ENCODE data around the gene MCF2L.
"Not testable (repeated sequence)": the region's sequence is repeated elsewhere in the genome, so short reads cannot be mapped to it uniquely, and the experiment has no call there.

MCF2L gene

DNA sequence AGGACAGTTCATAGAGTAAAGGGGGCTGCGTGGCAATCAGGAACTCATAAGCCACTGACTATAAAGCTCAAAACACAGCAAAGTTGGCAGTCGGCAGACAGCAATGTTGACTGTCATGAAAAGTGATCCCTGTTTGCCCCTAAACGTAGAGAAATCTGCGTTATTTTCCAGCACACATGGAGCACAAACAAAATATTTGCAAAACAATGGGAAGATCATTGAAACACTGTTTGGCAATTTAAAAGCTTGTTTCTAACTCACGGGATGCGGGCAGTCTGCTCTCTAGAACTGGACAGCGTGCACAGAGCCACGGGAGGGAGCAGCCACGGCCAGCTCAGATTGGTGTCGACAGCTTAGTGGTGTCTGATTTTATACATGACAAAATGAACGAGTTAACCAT, 130.1 kb downstream of the MCF2L start:
- DNase-seq: no peak

- peak; percentile 40 for DNase-seq
Observed at GRCh38 chr13:113102302-113102701, 133.3 kb downstream of the MCF2L start.

GRCh38 chr13:113102727-113103126, 133.7 kb downstream of the MCF2L start:
- DNase-seq: no peak

DNA sequence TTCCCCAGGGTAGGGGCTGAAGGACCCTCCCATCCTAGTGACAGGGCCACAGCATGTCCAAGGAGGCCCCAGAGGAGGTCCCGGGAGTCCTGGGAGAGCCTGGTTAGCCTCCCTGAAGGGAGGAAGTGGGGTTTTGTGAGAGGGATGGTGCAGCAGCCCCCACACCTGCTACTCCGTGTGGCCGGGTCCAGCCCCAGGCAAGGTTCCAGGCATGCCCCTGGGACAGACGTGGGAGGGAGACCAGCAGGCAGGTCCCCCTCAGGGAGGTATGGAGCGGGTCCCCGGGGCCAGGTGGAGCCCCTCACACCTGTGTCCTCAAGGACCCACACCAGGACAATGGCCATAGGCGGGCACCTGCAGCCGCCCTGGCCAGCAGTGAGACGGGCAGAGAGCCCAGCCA, 134.6 kb downstream of the MCF2L start:
- no peak for DNase-seq

- peak; percentile 21 for DNase-seq
Observed at GRCh38 chr13:113105032-113105920, 136.3 kb downstream of the MCF2L start, which contains the start of gene F7. TSS of gene F7 (plus strand) at chr13:113105791. CDS start at chr13:113105842, 51 bp downstream.

DNA sequence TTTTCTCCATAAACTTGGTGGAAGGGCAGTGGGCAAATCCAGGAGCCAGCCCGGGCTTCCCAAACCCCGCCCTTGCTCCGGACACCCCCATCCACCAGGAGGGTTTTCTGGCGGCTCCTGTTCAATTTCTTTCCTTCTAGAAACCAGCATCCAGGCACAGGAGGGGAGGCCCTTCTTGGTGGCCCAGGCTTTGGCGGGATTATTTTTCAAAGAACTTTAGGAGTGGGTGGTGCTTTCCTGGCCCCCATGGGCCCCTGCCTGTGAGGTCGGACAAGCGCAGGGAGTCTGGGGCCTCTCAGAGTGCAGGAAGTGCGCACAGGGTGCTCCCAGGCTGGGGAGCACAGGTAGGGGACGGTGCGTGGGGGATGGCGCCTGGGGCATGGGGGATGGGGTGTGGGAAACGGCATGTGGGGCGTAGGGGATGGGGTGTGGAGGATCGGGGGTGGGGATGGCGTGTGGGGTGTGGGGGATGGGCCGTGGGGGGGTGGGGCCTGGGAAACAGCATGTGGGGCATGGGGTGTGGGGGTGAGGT, 137.0 kb downstream of the MCF2L start:
- no peak for DNase-seq

DNA sequence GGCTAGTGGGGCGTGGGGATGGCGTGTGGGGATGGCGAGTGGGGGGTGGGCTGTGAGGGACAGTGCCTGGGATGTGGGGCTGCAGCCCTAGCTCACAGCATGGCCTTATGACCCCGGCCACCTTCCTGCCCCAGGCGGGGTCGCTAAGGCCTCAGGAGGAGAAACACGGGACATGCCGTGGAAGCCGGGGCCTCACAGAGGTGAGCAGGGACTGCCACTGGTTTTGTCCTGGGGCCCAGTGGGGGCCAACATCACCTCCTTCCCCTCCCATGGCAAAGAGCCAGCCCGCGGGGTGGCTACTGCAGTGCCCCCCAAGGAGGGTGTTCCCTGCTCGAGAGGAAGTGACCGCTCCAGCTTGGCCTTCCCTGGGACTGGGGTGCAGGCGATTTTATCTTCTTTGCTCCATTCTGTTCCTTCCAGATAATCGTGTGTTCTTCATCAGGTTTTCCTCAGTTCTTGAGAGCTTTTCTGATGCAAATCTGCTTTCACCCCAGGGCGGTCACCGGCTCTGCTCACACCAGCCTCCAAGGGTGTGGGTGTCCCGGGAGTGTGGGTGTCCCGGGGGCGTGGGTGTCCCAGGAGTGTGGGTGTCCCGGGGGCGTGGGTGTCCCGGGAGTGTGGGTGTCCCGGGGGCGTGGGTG, 137.8 kb downstream of the MCF2L start:
- DNase-seq: no peak

DNA sequence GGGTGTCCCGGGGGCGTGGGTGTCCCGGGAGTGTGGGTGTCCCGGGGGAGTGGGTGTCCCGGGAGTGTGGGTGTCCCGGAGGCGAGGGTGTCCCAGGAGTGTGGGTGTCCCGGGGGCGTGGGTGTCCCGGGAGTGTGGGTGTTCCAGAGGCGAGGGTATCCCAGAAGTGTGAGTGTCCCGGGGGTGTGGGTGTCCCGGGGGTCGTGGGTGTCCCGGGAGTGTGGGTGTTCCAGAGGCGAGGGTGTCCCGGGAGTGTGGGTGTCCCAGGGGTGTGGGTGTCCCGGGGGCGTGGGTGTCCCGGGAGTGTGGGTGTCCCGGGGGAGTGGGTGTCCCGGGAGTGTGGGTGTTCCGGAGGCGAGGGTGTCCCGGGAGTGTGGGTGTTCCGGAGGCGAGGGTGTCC, 139.5 kb downstream of the MCF2L start:
- DNase-seq: not testable (repeated sequence)

GRCh38 chr13:113109151-113110047, 140.4 kb downstream of the MCF2L start:
- DNase-seq: no peak

- no peak for DNase-seq
Observed at GRCh38 chr13:113110048-113110851, 141.2 kb downstream of the MCF2L start.

GRCh38 chr13:113110852-113111315, 141.9 kb downstream of the MCF2L start:
- DNase-seq: no peak

DNA sequence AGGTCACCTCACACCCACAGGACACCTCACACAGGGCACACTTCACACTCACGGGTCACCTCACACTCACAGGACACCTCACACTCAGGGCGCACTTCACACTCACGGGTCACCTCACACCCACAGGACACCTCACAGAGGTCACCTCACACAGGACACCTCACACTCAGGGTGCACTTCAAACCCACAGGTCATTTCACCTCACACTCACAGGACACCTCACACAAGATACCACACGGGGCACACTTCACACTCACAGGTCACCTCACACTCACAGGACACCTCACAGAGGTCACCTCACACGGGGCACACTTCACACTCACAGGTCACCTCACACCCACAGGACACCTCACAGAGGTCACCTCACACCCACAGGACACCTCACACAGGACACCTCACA, 142.8 kb downstream of the MCF2L start:
- DNase-seq: not testable (repeated sequence)

GRCh38 chr13:113112475-113112874, 143.5 kb downstream of the MCF2L start:
- not testable (repeated sequence) for DNase-seq

- DNase-seq: no peak
Observed at GRCh38 chr13:113112893-113113845, 144.2 kb downstream of the MCF2L start.

GRCh38 chr13:113113846-113114271, 144.8 kb downstream of the MCF2L start:
- no peak for DNase-seq

GRCh38 chr13:113114511-113115362, 145.7 kb downstream of the MCF2L start:
- no peak for DNase-seq

DNA sequence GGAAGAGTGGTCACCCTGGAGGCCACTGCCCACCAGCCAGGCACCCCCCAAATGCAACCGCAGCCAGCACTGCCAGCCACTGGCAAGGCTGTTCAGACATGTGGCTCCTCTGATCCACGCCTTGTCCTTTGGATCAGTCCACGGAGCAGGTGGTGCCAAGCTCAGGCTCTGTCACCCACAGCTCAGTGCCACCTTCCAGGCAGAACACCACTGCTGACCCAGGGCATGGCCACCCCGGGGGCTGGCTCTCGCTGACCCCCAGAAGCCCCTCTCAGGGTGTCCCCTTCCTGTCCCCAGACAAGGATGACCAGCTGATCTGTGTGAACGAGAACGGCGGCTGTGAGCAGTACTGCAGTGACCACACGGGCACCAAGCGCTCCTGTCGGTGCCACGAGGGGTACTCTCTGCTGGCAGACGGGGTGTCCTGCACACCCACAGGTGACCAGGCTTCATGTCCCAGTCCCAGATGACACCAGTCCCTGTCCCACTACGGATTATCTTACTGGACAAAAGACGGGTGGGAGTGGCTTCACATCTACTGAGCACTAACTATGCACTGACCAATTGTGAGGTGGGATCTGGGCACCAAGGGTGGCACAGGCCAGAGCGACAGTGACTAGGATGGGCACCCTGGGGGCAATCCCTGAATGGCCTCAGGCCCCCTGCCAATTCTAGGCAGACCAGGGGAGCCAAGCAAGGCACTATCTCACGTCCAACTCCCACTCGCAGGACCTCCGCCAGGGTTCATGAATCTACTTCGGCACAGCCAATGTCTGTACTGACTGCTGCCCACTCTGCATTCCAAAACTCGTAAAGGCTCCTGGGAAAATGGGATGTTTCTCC, 146.6 kb downstream of the MCF2L start:
- no peak for DNase-seq

DNA sequence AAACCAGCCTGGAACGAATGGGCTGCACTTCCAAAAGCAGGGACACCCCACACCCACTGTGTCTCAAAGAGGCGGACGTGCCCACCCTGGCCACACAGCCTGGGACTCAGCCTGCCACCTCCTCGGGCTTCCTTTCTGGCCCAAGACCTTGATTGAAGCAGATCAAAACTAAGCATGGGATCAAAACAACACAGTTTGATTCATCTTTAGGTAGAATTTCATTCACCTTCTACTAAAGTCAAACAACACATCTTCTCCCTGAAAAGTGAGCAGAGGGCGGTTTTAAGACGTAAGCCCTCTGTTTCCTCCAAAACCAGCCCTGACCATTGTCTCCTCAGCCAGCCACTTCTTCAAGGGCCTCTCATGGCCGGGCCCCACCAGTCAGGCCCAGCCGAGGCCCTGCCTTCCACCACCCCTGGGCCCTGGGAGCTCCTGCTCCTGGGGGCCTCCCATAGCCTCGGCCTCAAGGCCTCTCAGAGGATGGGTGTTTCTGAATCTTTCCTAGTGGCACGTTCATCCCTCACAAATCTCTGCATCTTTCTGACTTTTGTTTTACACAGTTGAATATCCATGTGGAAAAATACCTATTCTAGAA, 147.3 kb downstream of the MCF2L start:
- no peak for DNase-seq
